GM23338 (cell line): ENCODE data around the gene ITSN2. TPM values are rescaled to one million over a fixed set of nuclear protein-coding genes. Genes with fewer than 3 reads are reported as not detected.
"Not testable (repeated sequence)": the region's sequence is repeated elsewhere in the genome, so short reads cannot be mapped to it uniquely, and the experiment has no call there.

Source experiments
- ATAC-seq: fragments of 200-7000 bp; cut with Tn5 transposase; 3 replicates; pipeline ENCODE4 v1.9.1; 2020
- DNase-seq: peaks from one replicate; pipeline ENCODE4 v3.0.0-alpha.2; 2015; ENCODE audit warnings: low spot score
- H2AFZ ChIP-seq: fragments of 200-600 bp; sonication (generic); 2 replicates; pipeline ENCODE4 v1.8.0; 2016; ENCODE audit warnings: antibody characterized with exemption, mild to moderate bottlenecking, moderate library complexity
- H3F3A ChIP-seq: fragments of 200-600 bp; sonication (generic); replicated peaks from 2 replicates; pipeline ENCODE4 v1.8.0; 2017; ENCODE audit warnings: antibody characterized with exemption, mixed run types, low read depth
- H3K27ac ChIP-seq: fragments of 200-600 bp; sonication (generic); 2 replicates; pipeline ENCODE4 v1.6.1; 2016; ENCODE audit warnings: low read depth
- H3K27me3 ChIP-seq: fragments of 200-600 bp; sonication (generic); 2 replicates; pipeline ENCODE4 v1.8.0; 2016; ENCODE audit warnings: mild to moderate bottlenecking, mixed run types, moderate library complexity; ENCODE audit not compliant: insufficient read depth
- H3K36me3 ChIP-seq: fragments of 200-600 bp; sonication (generic); 2 replicates; pipeline ENCODE4 v1.8.0; 2016; ENCODE audit warnings: mild to moderate bottlenecking; ENCODE audit not compliant: insufficient read depth
- H3K4me1 ChIP-seq: fragments of 200-600 bp; sonication (generic); 2 replicates; pipeline ENCODE4 v1.8.0; 2016; ENCODE audit warnings: mild to moderate bottlenecking, moderate library complexity; ENCODE audit not compliant: insufficient read depth
- H3K4me2 ChIP-seq: fragments of 200-600 bp; sonication (generic); 2 replicates; pipeline ENCODE4 v1.7.1; 2017; ENCODE audit warnings: mixed run types
- H3K4me3 ChIP-seq: fragments of 200-600 bp; sonication (generic); 2 replicates; pipeline ENCODE4 v1.6.1; 2016; ENCODE audit warnings: mixed run types
- H3K79me2 ChIP-seq: fragments of 200-600 bp; sonication (generic); replicated peaks from 2 replicates; pipeline ENCODE4 v1.8.0; 2017; ENCODE audit warnings: mild to moderate bottlenecking; ENCODE audit not compliant: insufficient read depth
- H3K9me2 ChIP-seq: fragments of 200-600 bp; sonication (generic); 2 replicates; pipeline ENCODE4 v1.8.0; 2017; ENCODE audit not compliant: insufficient read depth
- H4K20me1 ChIP-seq: fragments of 200-600 bp; sonication (generic); replicated peaks from 2 replicates; pipeline ENCODE4 v1.8.0; 2017; ENCODE audit warnings: mild to moderate bottlenecking; ENCODE audit not compliant: insufficient read depth
- H3K27ac Mint-ChIP-seq: 2 replicates; pipeline ENCODE4 v1.8.0; 2020; ENCODE audit warnings: inconsistent platforms, mild to moderate bottlenecking, moderate library complexity, mixed read lengths
- H3K27me3 Mint-ChIP-seq: 3 replicates; pipeline ENCODE4 v1.8.0; 2022; ENCODE audit warnings: low read depth, mild to moderate bottlenecking, moderate library complexity, mixed read lengths, inconsistent platforms; ENCODE audit not compliant: insufficient read depth, poor library complexity
- H3K36me3 Mint-ChIP-seq: 3 replicates; pipeline ENCODE4 v1.8.0; 2021; ENCODE audit warnings: low read depth, mild to moderate bottlenecking, inconsistent platforms, moderate library complexity, mixed read lengths
- H3K4me1 Mint-ChIP-seq: 3 replicates; pipeline ENCODE4 v1.8.0; 2020; ENCODE audit warnings: mild to moderate bottlenecking, inconsistent platforms, mixed read lengths
- H3K4me3 Mint-ChIP-seq: 3 replicates; pipeline ENCODE4 v1.8.0; 2021; ENCODE audit warnings: moderate library complexity, mild to moderate bottlenecking, inconsistent platforms, mixed read lengths
- H3K9me3 Mint-ChIP-seq: 3 replicates; pipeline ENCODE4 v1.8.0; 2020; ENCODE audit warnings: moderate library complexity, mild to moderate bottlenecking, inconsistent platforms, mixed read lengths
- CREB1 ChIP-seq: fragments of 250-450 bp; sonication (Bioruptor Pico); IDR thresholded peaks from 2 replicates; pipeline ENCODE4 v1.5.0; 2020; ENCODE audit warnings: low read depth, mild to moderate bottlenecking, moderate library complexity
- EZH2 ChIP-seq: fragments of 200-600 bp; sonication (generic); IDR thresholded peaks from one replicate; pipeline ENCODE4 v1.8.0; 2017; ENCODE audit warnings: antibody characterized with exemption, mild to moderate bottlenecking, low read depth; ENCODE audit not compliant: unreplicated experiment
- JUNB ChIP-seq: IDR thresholded peaks from one replicate; pipeline ENCODE4 v1.6.1; 2016; ENCODE audit warnings: antibody characterized with exemption; ENCODE audit not compliant: unreplicated experiment
- NANOG ChIP-seq: IDR thresholded peaks from 2 replicates; pipeline ENCODE4 v1.6.1; 2016; ENCODE audit warnings: antibody characterized with exemption, borderline replicate concordance
- POLR2AphosphoS5 ChIP-seq: IDR thresholded peaks from 2 replicates; pipeline ENCODE4 v1.6.1; 2016; ENCODE audit warnings: antibody characterized with exemption, low read depth
- STAT1 ChIP-seq: IDR thresholded peaks from one replicate; pipeline ENCODE4 v1.6.1; 2016; ENCODE audit warnings: antibody characterized with exemption; ENCODE audit not compliant: unreplicated experiment
- ZNF331 ChIP-seq: fragments of 250-450 bp; sonication (Bioruptor Pico); IDR thresholded peaks from 2 replicates; pipeline ENCODE4 v1.5.0; 2020; ENCODE audit warnings: low read depth, mild to moderate bottlenecking, moderate library complexity
- polyA plus RNA-seq: library from polyadenylated mRNA; unstranded; fragments of >200 nt; fragmentation: Nextera tagmentation; extraction: Ambion mirVana; gene quantifications from 2 replicates; pipeline ENCODE4 v1.2.1, GENCODE V29; 2016
- total RNA-seq: library from RNA; depleted of rRNA; stranded (reverse); fragments of >200 nt; shearing (Covaris generic); gene quantifications from 2 replicates; pipeline ENCODE4 v1.2.3, GENCODE V29; 2014
- TF ChIP-seq, protein P1 (sequence below): IDR thresholded peaks from one replicate; pipeline ENCODE4 v1.6.1; 2018; ENCODE audit warnings: antibody characterized with exemption; ENCODE audit not compliant: unreplicated experiment
- TF ChIP-seq, protein P2 (sequence below), 2 experiments: fragments of 200-600 bp in 1 of 2; sonication (generic) in 1 of 2; conservative IDR thresholded peaks; 2 replicates each; pipeline versions ENCODE4 v1.5.1 to v1.6.1; 2016 to 2017; ENCODE audit warnings: antibody characterized with exemption in 2 of 2, low read depth in 2 of 2, mild to moderate bottlenecking in 2 of 2, moderate library complexity in 1 of 2

ITSN2 gene
- total and polyA plus RNA-seq, 2 experiments from 2014 or later: 17.1 to 17.8 TPM

- TF ChIP-seq, protein P1, sequence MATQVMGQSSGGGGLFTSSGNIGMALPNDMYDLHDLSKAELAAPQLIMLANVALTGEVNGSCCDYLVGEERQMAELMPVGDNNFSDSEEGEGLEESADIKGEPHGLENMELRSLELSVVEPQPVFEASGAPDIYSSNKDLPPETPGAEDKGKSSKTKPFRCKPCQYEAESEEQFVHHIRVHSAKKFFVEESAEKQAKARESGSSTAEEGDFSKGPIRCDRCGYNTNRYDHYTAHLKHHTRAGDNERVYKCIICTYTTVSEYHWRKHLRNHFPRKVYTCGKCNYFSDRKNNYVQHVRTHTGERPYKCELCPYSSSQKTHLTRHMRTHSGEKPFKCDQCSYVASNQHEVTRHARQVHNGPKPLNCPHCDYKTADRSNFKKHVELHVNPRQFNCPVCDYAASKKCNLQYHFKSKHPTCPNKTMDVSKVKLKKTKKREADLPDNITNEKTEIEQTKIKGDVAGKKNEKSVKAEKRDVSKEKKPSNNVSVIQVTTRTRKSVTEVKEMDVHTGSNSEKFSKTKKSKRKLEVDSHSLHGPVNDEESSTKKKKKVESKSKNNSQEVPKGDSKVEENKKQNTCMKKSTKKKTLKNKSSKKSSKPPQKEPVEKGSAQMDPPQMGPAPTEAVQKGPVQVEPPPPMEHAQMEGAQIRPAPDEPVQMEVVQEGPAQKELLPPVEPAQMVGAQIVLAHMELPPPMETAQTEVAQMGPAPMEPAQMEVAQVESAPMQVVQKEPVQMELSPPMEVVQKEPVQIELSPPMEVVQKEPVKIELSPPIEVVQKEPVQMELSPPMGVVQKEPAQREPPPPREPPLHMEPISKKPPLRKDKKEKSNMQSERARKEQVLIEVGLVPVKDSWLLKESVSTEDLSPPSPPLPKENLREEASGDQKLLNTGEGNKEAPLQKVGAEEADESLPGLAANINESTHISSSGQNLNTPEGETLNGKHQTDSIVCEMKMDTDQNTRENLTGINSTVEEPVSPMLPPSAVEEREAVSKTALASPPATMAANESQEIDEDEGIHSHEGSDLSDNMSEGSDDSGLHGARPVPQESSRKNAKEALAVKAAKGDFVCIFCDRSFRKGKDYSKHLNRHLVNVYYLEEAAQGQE: no peak
- TF ChIP-seq EZH2: no peak
- no peak for TF ChIP-seq JUNB
- no peak for TF ChIP-seq POLR2AphosphoS5
- no peak for TF ChIP-seq NANOG
- no peak for TF ChIP-seq ZNF331 (CRISPR knock-in tag)
Measured at GRCh38 chr2:24199968-24200590, 160.3 kb downstream of the ITSN2 start (continued).

GRCh38 chr2:24197213-24197612 lies 163.1 kb downstream of the ITSN2 start:
- not testable (repeated sequence) for H3K4me1 Mint-ChIP-seq, H3K27ac Mint-ChIP-seq, H3K4me2 ChIP-seq, H3K9me2 ChIP-seq, ATAC-seq, H3K4me1 ChIP-seq, H3K4me3 ChIP-seq, H4K20me1 ChIP-seq, H3K79me2 ChIP-seq, H3F3A ChIP-seq, H3K27me3 ChIP-seq, H3K4me3 Mint-ChIP-seq, H3K27me3 Mint-ChIP-seq, DNase-seq, H2AFZ ChIP-seq, H3K9me3 Mint-ChIP-seq, H3K36me3 ChIP-seq, H3K27ac ChIP-seq, H3K36me3 Mint-ChIP-seq

DNA sequence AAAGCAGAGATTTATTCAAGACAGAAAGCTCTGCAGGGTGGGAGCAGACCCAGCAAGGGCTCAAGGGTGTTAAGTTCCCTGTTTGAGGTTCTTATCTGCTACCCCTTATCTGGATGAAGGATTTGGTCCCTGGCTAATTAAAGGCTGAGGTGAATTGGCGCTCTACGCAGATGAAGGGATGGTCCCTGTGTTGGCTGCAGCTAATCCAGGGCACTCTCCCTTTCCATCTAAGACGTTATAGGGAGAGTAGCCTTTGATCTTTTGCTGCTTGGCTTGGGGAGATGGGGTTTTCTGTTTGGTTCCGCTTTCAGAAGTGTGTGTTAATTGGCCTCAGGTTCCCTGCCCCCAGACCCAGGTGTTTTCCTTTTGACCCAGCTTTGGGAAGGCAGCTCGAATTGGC lies 168.5 kb downstream of the ITSN2 start:
- Histone ChIP-seq H3K9me2 (no peaks in the 10 kb centered on the region; the same call in 1 of the 2 replicates), H3K36me3 (no peaks in the 10 kb centered on the region), H4K20me1 (no peaks in the 10 kb centered on the region), H3F3A (no peaks in the 10 kb centered on the region), H3K4me1 (no peaks in the 10 kb centered on the region), H3K27me3 (no peaks in the 10 kb centered on the region), H3K79me2 (no peaks in the 10 kb centered on the region), H3K4me2 (no peak overlapping the region), H2AFZ (no peak overlapping the region), H3K4me3 (no peak overlapping the region), H3K27ac (no peak overlapping the region)
- H3K9me3 Mint-ChIP-seq: no peaks in the 10 kb centered on the region; the same call in 1 of the 3 replicates
- H3K4me1 Mint-ChIP-seq: no peaks in the 10 kb centered on the region
- H3K4me3 Mint-ChIP-seq: no peak overlapping the region
- H3K36me3 Mint-ChIP-seq: no peaks in the 10 kb centered on the region
- peaks cover 7% of the 10 kb centered on the region for H3K27me3 Mint-ChIP-seq
- DNase-seq: no peak
- H3K27ac Mint-ChIP-seq: no peak overlapping the region
- no peak for ATAC-seq
- TF ChIP-seq, protein P1: no peak
- TF ChIP-seq, protein P2, sequence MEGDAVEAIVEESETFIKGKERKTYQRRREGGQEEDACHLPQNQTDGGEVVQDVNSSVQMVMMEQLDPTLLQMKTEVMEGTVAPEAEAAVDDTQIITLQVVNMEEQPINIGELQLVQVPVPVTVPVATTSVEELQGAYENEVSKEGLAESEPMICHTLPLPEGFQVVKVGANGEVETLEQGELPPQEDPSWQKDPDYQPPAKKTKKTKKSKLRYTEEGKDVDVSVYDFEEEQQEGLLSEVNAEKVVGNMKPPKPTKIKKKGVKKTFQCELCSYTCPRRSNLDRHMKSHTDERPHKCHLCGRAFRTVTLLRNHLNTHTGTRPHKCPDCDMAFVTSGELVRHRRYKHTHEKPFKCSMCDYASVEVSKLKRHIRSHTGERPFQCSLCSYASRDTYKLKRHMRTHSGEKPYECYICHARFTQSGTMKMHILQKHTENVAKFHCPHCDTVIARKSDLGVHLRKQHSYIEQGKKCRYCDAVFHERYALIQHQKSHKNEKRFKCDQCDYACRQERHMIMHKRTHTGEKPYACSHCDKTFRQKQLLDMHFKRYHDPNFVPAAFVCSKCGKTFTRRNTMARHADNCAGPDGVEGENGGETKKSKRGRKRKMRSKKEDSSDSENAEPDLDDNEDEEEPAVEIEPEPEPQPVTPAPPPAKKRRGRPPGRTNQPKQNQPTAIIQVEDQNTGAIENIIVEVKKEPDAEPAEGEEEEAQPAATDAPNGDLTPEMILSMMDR (conservative IDR thresholded peaks at IDR 0.05; ENCODE audit: low read depth in 2 of 2): no peak
- no peak for TF ChIP-seq CREB1 (CRISPR knock-in tag)
- no peak for TF ChIP-seq STAT1
- no peak for TF ChIP-seq POLR2AphosphoS5
